ENCODE data around the gene GPAM. TPM values are rescaled to one million over a fixed set of nuclear protein-coding genes. Genes with fewer than 3 reads are reported as not detected.

GPAM gene
- total RNA-seq, 1 donor from 2014 or later: 7.7 TPM

DNA sequence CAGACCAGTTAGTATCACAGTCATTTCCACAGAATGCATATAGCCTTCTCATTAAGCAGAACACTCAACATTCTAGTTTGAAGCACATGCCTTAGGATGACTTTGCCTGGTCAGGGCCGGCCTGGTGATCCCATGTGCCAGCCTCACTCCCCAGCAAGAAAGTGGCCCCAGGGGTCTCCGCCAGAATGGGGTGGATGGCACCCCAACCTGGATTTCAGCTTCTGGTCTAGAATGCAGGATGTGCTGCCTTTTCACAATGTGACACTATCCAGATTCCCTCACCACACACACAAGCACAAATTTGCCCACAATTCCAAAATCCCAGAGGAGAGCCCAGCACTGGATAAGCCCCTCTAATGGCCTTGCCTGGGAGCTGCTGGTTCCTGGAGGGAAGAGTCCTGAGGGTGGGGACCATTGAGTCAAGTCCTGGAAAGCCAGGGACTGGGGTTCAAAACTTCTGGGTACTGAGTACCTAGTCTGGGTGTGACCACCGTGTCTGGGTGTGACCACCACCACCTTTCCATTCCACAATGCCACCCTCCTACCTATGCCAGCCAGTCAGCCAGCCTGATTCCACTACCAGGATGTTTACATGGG, 41.5 kb upstream of the GPAM start:
- Mint-ChIP-seq H3K27me3 (ENCODE audit: low read depth) (peaks cover 1% of the 10 kb centered on the region), H3K4me3 (ENCODE audit: low read depth) (no peak overlapping the region), H3K9me3 (no peaks in the 10 kb centered on the region), H3K36me3 (ENCODE audit: low read depth) (no peaks in the 10 kb centered on the region), H3K27ac (no peak overlapping the region), H3K4me1 (ENCODE audit: low read depth) (no peaks in the 10 kb centered on the region)
- no peak for DNase-seq (ENCODE audit: low spot score)
- intact Hi-C loops (cut with micrococcal nuclease): no loop called here

DNA sequence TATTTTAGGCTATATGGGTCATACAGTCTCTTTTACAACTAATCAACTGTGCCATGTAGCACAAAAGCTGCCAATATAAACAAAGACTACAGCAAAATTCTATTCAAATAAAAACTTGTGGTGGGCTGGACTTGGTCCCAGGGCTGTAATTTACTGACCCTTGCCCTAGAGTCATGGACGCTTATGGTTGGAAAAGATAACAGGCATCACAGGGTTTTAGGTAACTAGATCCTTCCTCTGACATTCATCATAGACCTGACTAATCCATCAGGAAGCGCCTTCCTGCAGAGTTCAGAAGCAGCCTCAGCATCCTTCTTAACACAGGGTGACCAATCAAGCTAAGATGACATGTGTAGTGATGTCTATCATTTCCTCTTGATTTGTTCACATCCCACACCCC, 40.2 kb upstream of the GPAM start:
- Mint-ChIP-seq H3K27ac (no peak overlapping the region), H3K4me1 (ENCODE audit: low read depth) (no peaks in the 10 kb centered on the region), H3K9me3 (no peaks in the 10 kb centered on the region), H3K4me3 (ENCODE audit: low read depth) (no peak overlapping the region), H3K27me3 (ENCODE audit: low read depth) (peaks cover 1% of the 10 kb centered on the region), H3K36me3 (ENCODE audit: low read depth) (no peaks in the 10 kb centered on the region)
- DNase-seq (ENCODE audit: low spot score): no peak
- intact Hi-C loops (cut with micrococcal nuclease): no loop called here

DNA sequence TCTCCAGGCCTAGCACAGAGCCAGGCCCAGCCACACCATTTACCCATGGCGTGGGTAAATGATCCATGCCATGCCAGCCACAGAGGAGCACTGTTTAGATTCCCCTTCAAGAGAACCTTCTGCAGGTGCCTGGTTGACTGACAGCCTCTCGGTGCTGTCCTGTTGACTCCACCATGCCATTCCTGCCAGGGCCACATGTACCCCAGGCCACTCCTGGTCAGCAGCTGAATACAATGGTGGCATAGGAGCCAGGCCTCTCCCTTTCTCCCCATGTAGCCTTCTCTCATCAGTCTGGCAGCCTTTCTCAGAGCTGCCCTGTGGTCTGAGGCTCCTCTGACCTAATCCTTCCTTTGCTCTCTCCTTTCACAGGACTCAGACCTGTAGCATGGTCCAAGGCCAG, 39.2 kb upstream of the GPAM start:
- Mint-ChIP-seq H3K9me3 (no peaks in the 10 kb centered on the region), H3K36me3 (ENCODE audit: low read depth) (no peaks in the 10 kb centered on the region), H3K4me1 (ENCODE audit: low read depth) (no peaks in the 10 kb centered on the region), H3K27me3 (ENCODE audit: low read depth) (peaks cover 1% of the 10 kb centered on the region), H3K27ac (no peak overlapping the region), H3K4me3 (ENCODE audit: low read depth) (no peak overlapping the region)
- no peak for DNase-seq (ENCODE audit: low spot score)
- intact Hi-C loops (cut with micrococcal nuclease): no loop called here

DNA sequence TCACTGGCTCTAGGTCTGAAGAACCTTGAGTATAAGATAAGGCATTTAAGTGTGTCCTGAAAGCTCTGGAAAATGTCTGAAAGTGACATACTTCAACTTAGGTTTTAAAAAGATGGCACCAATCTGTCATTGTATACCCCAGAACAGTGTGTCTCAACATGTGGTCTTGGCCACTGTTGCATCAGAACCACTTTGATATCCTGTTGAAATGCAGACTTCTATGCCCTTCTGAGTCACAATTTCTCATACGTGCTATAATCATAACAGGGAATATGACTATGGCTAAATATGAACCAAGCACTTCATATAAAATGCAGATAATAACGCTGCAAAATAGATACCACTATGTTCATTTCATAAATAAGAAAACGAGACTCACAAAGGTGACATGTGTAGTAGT, 38.0 kb upstream of the GPAM start:
- Mint-ChIP-seq H3K27ac (no peak overlapping the region), H3K27me3 (ENCODE audit: low read depth) (peaks cover 1% of the 10 kb centered on the region), H3K4me3 (ENCODE audit: low read depth) (no peak overlapping the region), H3K4me1 (ENCODE audit: low read depth) (no peaks in the 10 kb centered on the region), H3K36me3 (ENCODE audit: low read depth) (no peaks in the 10 kb centered on the region), H3K9me3 (no peaks in the 10 kb centered on the region)
- DNase-seq (ENCODE audit: low spot score): no peak
- intact Hi-C loops (cut with micrococcal nuclease): no loop called here

DNA sequence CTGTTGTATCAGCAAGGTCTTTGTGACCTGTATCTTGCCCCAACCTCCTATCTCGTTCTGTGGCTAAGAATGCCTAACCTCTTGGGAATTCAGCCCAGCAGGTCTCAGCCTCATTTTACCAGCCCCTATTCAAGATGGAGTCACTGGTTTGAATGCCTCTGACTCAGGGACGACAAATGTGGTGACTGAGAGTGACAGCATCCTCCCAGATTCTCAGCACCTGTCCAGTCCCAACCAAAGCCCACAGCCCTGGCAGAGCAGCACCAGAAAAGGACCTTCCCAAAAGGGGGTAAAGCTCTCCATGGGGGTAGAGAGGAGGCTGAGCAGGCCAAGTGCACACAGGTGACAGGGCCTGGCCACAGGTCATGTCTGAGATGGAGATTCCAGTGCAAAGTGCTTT, 35.4 kb upstream of the GPAM start:
- H3K36me3 Mint-ChIP-seq (ENCODE audit: low read depth): no peaks in the 10 kb centered on the region
- H3K4me1 Mint-ChIP-seq (ENCODE audit: low read depth): no peaks in the 10 kb centered on the region
- intact Hi-C loops (cut with micrococcal nuclease): no loop called here
- H3K4me3 Mint-ChIP-seq (ENCODE audit: low read depth): no peak overlapping the region
- DNase-seq (ENCODE audit: low spot score): no peak
- H3K27me3 Mint-ChIP-seq (ENCODE audit: low read depth): peaks cover 1% of the 10 kb centered on the region
- H3K9me3 Mint-ChIP-seq: no peaks in the 10 kb centered on the region
- no peak overlapping the region for H3K27ac Mint-ChIP-seq

DNA sequence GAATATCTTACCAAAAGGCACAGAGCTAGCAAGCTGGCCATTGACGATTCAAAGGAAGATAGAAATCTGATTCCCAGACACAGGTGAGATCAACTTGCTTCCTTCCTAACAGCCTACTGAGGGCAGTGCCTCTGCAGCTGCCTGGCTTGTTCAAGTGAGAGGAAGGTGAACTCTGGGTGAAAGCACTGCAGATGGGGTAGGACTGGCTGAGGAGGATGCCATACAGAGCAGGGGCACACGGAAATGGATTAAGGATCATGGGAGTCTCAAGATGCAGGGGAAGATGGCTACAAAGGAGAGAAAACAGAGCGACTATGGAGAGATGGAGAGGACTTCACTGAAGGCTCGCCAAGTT, 34.4 kb upstream of the GPAM start:
- H3K4me1 Mint-ChIP-seq (ENCODE audit: low read depth): no peaks in the 10 kb centered on the region
- intact Hi-C loops (cut with micrococcal nuclease): no loop called here
- no peaks in the 10 kb centered on the region for H3K9me3 Mint-ChIP-seq
- peaks cover 1% of the 10 kb centered on the region for H3K27me3 Mint-ChIP-seq (ENCODE audit: low read depth)
- DNase-seq (ENCODE audit: low spot score): no peak
- H3K27ac Mint-ChIP-seq: no peak overlapping the region
- H3K36me3 Mint-ChIP-seq (ENCODE audit: low read depth): no peaks in the 10 kb centered on the region
- H3K4me3 Mint-ChIP-seq (ENCODE audit: low read depth): no peak overlapping the region

DNA sequence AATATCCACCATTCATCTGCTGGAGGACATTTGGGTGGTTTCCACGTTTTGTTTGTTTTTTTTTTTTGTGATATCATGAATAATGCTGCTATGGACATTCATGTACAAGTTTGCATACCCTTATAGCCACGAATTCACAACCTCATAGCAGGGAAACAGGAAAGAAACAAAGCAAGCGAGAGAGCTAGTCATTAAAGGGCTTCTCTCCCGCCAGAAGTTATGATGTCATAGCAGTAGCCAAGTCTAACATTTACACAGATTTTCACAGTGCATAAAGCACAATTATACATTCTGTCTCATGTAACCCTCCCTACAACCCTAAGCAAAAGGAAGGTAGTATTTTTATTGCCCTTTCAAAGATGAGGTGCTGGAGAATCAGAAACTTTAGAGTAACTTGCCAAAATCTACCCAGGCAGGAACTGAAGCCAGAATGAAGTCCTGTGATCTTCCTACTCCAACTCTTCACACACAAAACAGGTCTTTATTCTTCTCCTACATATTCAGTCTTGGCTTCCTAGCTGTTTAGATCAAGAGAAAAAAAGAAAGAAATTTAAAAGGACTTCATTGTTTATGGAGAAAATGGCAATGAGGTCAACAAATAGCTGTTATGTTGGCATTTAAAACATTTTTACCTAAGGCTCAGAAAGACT, 33.9 kb upstream of the GPAM start:
- no peak overlapping the region for H3K27ac Mint-ChIP-seq
- intact Hi-C loops (cut with micrococcal nuclease): no loop called here
- H3K36me3 Mint-ChIP-seq (ENCODE audit: low read depth): no peaks in the 10 kb centered on the region
- H3K4me1 Mint-ChIP-seq (ENCODE audit: low read depth): no peaks in the 10 kb centered on the region
- DNase-seq (ENCODE audit: low spot score): no peak
- peaks cover 1% of the 10 kb centered on the region for H3K27me3 Mint-ChIP-seq (ENCODE audit: low read depth)
- H3K9me3 Mint-ChIP-seq: no peaks in the 10 kb centered on the region
- H3K4me3 Mint-ChIP-seq (ENCODE audit: low read depth): no peak overlapping the region

DNA sequence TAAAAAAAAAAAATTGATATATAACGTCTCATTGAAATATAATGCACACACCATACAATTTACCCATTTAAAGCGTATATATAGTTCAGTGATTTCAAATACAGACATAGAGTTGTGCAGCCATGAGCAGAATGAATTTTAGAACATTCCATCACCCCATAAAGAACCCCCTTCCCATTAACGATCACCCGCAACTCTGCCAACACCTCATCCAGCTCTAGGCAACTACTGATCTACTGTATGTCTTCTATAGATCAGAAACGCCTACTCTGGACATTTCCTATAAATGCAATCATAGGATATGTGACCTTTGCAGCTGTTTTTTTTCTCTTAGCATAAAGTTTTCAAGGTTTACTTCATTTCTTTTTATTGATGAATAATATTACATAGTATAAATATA, 33.4 kb upstream of the GPAM start:
- H3K27me3 Mint-ChIP-seq (ENCODE audit: low read depth): peaks cover 1% of the 10 kb centered on the region

DNA sequence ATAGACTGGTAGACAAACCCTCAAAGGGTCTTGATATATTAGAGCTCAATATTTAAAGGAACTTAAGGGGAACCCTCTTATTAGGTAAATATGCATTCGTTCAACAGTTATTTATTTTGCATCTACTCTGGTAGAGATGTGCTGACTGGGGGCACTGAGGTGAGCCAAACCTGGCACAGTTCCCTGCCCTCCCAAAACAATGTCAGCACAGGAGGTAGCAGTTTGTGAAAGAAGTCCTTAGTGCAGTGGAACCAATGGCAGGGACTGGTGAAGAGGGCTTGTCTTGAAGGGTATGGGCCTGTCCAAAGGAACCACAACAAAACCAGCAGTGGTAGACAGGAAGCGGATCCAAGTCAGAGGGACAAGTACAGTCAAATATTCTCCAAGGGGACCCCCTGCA, 32.6 kb upstream of the GPAM start:
- no peaks in the 10 kb centered on the region for H3K9me3 Mint-ChIP-seq

More for the DNA sequence above, 33.4 kb upstream of the GPAM start:
- H3K9me3 Mint-ChIP-seq: no peaks in the 10 kb centered on the region
- intact Hi-C loops (cut with micrococcal nuclease): no loop called here
- no peaks in the 10 kb centered on the region for H3K36me3 Mint-ChIP-seq (ENCODE audit: low read depth)
- no peak overlapping the region for H3K27ac Mint-ChIP-seq
- H3K4me3 Mint-ChIP-seq (ENCODE audit: low read depth): no peak overlapping the region
- DNase-seq (ENCODE audit: low spot score): no peak
- no peaks in the 10 kb centered on the region for H3K4me1 Mint-ChIP-seq (ENCODE audit: low read depth)

DNA sequence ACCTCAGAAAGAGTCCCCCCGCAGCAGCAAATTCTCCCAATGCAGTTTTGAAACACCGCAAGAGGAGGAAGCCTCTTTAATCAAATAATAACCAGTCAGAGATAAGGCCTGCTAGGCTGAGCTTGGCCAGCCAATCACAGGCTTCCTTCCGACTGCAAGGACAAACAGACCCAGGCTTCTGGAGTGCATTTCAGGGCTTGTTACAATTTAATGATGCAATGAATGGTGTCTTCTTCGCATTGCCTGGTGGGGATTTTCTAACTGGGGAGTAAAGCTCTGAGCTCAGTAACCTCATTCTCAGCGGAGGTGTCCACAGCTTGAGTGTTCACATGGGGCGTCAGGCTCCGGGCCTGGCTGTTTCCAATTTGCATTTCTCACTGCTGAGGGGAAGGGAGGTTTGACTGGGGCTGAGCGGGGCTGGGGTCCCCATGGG, 31.8 kb upstream of the GPAM start:
- DNase-seq (ENCODE audit: low spot score): no peak
- Mint-ChIP-seq H3K4me1 (ENCODE audit: low read depth) (no peaks in the 10 kb centered on the region), H3K27me3 (ENCODE audit: low read depth) (no peaks in the 10 kb centered on the region), H3K27ac (no peak overlapping the region), H3K9me3 (no peaks in the 10 kb centered on the region), H3K4me3 (ENCODE audit: low read depth) (no peak overlapping the region), H3K36me3 (ENCODE audit: low read depth) (no peaks in the 10 kb centered on the region)
- intact Hi-C loops (cut with micrococcal nuclease): no loop called here

More for the DNA sequence above, 32.6 kb upstream of the GPAM start:
- no peaks in the 10 kb centered on the region for H3K36me3 Mint-ChIP-seq (ENCODE audit: low read depth)
- no peak overlapping the region for H3K4me3 Mint-ChIP-seq (ENCODE audit: low read depth)
- H3K27ac Mint-ChIP-seq: no peak overlapping the region
- intact Hi-C loops (cut with micrococcal nuclease): no loop called here
- no peaks in the 10 kb centered on the region for H3K4me1 Mint-ChIP-seq (ENCODE audit: low read depth)
- DNase-seq (ENCODE audit: low spot score): no peak
- peaks cover 1% of the 10 kb centered on the region for H3K27me3 Mint-ChIP-seq (ENCODE audit: low read depth)

DNA sequence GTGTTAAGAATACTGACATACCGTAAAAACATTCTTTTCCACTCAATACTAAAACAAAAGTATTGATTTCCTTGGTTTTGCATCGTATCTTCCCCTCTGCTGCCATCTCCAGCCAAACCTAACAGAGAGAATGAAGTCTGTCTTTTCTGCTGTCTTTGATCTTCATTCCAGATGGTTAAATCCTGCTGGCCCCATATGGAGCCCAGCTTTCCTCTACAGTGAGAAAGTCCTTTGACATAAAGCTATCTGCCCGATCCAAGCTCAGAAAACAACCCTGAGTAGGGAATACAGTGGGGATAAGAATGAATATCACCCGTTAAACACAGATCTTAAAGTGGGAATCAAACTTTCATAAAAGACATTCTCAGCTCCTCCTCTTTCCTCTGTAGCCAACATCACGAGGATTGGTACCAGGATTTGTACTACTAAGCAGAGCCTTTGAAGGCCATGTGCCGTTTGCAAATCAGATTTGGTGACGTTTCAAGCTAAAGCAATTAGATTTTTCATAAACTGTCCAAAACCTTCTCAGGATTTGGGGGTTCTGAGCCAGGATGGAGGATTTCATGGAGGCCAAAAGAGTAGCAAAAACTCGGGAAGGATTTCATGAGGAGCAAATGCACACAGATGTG, 30.8 kb upstream of the GPAM start:
- Mint-ChIP-seq H3K27me3 (ENCODE audit: low read depth) (no peaks in the 10 kb centered on the region), H3K4me3 (ENCODE audit: low read depth) (no peak overlapping the region)

DNA sequence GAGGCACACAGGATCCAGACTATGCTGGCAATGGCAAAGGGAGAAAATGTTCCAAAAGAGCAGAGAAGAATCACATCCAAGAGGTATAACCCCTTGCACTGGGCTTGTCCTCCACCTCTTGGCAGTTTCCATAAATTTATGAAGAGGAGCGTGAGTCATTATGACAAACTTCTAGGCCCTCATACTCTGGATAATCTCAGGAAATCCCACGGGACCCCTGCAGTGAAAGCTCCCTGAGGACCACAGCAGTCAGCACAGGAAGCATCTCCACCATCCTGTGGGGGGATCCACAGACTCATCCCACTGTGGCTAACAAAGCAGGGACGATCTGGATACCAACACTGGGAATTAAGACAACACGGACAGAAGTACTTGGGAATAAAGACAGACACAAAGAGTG, 30.3 kb upstream of the GPAM start:
- intact Hi-C loops (cut with micrococcal nuclease): no loop called here
- H3K4me3 Mint-ChIP-seq (ENCODE audit: low read depth): no peak overlapping the region
- DNase-seq (ENCODE audit: low spot score): no peak
- no peaks in the 10 kb centered on the region for H3K4me1 Mint-ChIP-seq (ENCODE audit: low read depth)
- H3K9me3 Mint-ChIP-seq: no peaks in the 10 kb centered on the region
- H3K36me3 Mint-ChIP-seq (ENCODE audit: low read depth): no peaks in the 10 kb centered on the region
- no peak overlapping the region for H3K27ac Mint-ChIP-seq
- no peaks in the 10 kb centered on the region for H3K27me3 Mint-ChIP-seq (ENCODE audit: low read depth)

More for the DNA sequence above, 30.8 kb upstream of the GPAM start:
- DNase-seq (ENCODE audit: low spot score): no peak
- Mint-ChIP-seq H3K9me3 (no peaks in the 10 kb centered on the region), H3K4me1 (ENCODE audit: low read depth) (no peaks in the 10 kb centered on the region), H3K36me3 (ENCODE audit: low read depth) (no peaks in the 10 kb centered on the region), H3K27ac (no peak overlapping the region)
- intact Hi-C loops (cut with micrococcal nuclease): no loop called here

DNA sequence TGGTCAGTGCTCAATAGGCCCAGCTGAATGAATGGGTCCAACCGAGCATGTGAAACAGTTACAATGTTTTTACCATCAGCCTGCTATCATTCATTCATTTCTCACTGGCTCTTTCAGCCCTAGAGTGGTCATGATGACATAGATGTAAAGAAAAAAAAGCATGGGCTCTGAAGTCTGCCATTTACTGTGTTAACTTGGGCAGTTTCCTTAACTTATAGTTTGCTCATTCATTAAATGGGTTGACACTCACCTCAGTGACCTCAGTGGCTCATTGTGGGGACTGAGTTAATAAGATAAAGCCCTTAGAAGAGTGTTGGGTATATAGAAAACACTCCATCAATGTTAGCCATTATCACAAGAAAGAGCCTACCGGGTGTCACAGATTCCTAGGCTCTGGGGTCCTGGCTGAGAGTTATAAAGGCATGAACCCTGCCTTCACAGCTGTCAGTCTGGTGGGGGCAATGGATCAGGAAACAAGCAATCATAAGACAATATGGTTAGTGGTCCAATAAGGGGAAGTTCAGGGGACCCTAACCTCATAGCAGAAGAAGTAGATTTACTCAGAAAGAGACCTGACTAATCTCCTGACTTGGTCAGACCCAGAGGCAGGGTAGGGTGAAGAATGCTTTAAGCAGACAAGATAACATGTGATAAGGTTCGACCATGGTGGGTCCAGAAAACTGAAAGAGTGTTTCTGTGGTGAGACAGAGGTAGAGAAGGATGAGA, 29.7 kb upstream of the GPAM start:
- no peaks in the 10 kb centered on the region for H3K4me1 Mint-ChIP-seq (ENCODE audit: low read depth)
- H3K4me3 Mint-ChIP-seq (ENCODE audit: low read depth): no peak overlapping the region
- intact Hi-C loops (cut with micrococcal nuclease): no loop called here
- peaks cover 3% of the 10 kb centered on the region for H3K27me3 Mint-ChIP-seq (ENCODE audit: low read depth)
- DNase-seq (ENCODE audit: low spot score): no peak
- H3K9me3 Mint-ChIP-seq: no peaks in the 10 kb centered on the region
- H3K36me3 Mint-ChIP-seq (ENCODE audit: low read depth): no peaks in the 10 kb centered on the region
- H3K27ac Mint-ChIP-seq: no peak overlapping the region
